ENCODE measurements around the gene DXO.

GRCh38 chr6:31977816-31978431 is 6.0 kb upstream of the DXO start:
- TF ChIP-seq TCF12 (IDR thresholded peaks at IDR 0.05; ENCODE audit: low read depth) (no peak), MAX (IDR thresholded peaks at IDR 0.05) (no peak), NFIC (IDR thresholded peaks at IDR 0.05) (no peak), TEAD4 (IDR thresholded peaks at IDR 0.05) (no peak), ZBTB7A (IDR thresholded peaks at IDR 0.05; ENCODE audit: low read depth) (no peak), REST (IDR thresholded peaks at IDR 0.05; ENCODE audit: low read depth) (no peak), FOXM1 (IDR thresholded peaks at IDR 0.05; ENCODE audit: borderline replicate concordance, low read depth) (no peak), TAF1 (IDR thresholded peaks at IDR 0.05; ENCODE audit: low read depth) (no peak), EGR1 (IDR thresholded peaks at IDR 0.05) (no peak), CREB1 (IDR thresholded peaks at IDR 0.05; ENCODE audit: low read depth) (no peak), EP300 (IDR thresholded peaks at IDR 0.05; ENCODE audit: borderline replicate concordance) (no peak), YY1 (IDR thresholded peaks at IDR 0.05; ENCODE audit: low read depth) (no peak), USF1 (IDR thresholded peaks at IDR 0.05) (no peak), CEBPB (IDR thresholded peaks at IDR 0.05) (no peak)

Measured in Ishikawa (cell line).